CD4-positive, alpha-beta T cell treated with Interleukin-10 for 1 hour (primary cell): Measurements from ENCODE around the gene GRIA4.
"Not testable (repeated sequence)": the region's sequence is repeated elsewhere in the genome, so short reads cannot be mapped to it uniquely, and the experiment has no call there.

ENCODE experiments used
- DNase-seq: peaks from one replicate; pipeline ENCODE4 v3.0.0-alpha.2; 2020

Gene GRIA4

DNA sequence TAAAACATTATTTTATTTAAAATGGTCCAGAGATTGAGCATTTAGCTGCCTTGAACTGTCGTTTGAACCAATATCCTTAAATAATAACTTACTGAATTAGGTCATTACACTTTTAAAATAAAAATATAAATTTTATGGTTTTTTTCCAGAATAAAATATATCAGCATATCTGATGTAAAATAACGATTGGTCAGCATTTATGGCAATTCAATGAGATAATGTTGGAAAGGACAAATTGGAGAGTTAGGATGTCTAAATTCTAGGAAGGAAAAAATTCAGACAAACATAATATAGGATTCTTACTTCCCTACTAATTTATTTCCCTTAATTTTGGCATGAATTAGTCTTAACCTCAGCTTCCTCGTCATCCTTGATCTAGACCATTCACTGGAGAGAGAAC lies 113.4 kb downstream of the GRIA4 start:
- no peak for DNase-seq

DNA sequence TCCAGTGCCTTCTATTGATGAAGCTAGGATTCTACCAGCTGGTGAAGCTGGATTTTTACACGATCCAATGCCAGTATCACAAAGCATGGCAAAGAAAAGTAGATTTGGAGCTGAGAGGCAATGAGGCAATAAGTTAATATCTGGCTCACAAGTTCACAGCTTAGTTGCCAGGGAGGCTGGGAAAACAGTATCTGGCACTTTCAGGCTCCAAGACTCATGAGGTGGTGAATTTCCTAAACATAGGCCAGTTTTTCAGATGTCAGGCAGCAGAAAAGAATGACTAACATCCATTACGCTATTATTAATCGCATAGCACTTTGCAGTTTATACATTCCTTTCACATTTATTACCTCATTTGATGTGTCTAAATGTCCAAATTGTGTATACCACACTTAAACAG lies 122.7 kb downstream of the GRIA4 start:
- no peak for DNase-seq

DNA sequence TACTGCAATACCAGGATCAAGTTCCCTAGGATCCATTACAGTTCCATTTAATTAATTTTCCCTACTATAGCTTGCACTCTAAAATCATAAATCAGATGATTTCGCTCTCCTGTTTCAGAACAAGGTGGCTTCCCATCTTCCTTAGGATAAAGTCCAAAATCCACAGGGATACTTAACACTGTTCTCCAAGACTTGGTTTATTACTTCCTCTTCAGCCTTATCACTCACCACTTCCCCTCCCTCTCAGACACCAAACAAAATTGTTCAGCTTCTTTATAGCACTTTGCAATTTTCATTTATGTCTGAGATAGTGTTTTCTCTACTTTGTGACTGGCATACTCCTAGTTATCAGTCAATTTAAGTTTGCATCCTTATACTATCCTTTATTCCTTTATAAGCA lies 124.6 kb downstream of the GRIA4 start:
- no peak for DNase-seq

DNA sequence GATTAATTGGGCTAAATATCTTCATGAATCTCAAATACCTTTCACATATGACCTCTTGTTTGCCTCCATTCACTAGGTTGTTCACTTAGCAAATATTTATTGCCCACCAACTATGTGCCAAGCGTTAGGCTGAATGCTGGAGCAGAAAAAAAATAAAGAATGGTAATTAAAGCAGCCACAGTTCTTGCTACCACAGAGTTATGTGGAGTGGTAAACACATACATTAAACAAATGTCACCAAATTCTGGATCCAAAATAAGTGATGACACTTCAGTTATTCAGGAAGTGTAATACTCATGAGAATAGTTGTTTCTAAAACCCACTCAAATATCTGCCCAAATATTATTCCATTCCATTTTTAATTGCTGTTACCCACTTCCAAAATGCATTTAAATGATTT lies 128.4 kb downstream of the GRIA4 start:
- DNase-seq: no peak

DNA sequence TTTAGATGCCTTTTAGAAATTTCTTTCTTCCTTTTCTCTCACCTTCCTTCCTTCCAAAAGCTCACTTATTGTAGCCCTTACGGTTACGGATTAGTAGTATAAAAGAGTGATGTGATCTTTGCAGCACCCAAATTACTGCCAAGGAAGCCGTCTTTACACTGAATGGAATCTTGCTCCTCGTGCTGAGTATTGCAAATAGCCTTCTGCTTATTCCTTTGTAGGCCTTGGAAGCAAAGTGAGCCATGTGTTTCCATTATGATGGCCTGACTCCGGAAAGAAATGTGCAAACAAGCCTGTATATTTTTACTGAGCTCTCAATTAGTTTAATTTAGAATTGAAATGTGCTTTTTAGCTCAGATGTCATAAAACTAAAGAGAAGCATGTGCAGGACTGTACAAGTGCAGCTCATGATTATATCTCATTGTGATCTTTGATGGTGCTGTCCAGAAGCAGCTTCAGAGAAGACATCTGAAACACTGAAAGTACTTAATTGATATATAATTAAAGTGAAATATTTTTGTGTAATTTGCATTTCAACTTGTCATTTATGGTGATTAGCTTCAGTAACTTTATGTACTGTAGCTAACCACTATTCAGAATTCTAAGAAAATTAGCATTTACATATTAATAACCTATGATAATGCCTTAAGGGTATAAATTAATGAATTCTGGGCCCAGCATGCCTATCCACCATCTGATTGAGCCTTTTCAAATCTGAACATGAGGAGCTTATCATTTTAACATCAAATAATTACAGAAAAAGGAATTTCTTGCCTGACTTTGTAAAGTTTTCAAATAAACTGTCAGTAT lies 129.3 kb downstream of the GRIA4 start:
- DNase-seq: no peak

DNA sequence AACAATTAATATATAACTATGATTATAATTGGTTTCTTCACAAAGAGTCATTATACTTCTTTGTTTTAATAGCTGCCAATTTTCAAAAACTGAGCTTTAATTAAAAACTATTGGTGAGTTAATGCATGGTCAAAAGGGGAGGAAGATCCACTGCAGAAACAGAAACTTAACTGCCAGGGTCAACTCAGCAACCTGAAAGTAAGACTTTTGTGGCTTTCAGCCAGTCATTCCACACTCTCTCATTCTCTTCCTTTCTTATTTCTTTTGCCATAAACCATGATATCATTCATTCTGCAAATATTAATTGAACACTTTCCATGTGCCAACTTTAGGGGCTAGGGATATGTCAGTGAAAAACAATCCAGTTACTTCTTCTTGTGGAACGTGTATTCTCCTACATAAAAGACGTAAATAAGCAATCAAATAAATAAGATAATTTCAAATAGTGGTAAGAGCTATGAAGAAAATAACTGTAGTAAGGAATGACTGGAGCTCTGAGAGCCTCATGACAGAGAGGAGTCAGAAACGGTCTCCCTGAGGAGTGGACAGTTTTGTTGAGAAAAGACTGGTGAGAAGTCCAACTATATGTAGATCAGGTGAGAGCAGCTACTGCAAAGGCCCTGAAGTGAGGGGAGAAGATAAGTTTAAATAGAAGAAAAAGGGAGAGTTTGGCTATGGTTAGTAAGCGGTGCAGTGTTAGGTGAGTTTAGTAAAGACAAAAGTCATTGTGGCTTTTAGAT lies 130.5 kb downstream of the GRIA4 start:
- no peak for DNase-seq

DNA sequence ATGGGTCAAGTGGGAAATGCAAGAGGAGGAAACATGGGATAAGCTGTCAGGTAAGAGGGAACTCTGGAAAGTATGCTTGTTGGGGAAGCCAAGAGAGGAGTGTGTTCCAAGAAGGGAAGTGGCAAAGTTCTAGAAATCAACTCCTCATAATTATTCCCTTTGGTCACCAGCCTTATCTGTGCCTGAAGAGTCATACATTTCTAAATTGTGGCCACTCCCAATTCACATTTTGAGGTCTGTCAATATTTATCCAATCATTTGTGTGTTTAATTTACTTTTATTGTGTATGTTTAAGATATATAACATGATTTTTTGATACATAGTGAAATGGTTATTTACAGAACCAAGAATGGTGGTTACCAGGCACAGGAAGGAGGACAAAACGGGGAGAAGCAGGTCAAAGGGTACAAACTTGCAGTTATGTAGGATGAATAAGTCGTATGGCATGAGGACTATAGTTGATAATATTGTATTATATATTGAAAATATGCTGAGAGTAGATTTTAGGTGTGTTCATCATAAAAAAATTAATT lies 131.7 kb downstream of the GRIA4 start:
- no peak for DNase-seq

DNA sequence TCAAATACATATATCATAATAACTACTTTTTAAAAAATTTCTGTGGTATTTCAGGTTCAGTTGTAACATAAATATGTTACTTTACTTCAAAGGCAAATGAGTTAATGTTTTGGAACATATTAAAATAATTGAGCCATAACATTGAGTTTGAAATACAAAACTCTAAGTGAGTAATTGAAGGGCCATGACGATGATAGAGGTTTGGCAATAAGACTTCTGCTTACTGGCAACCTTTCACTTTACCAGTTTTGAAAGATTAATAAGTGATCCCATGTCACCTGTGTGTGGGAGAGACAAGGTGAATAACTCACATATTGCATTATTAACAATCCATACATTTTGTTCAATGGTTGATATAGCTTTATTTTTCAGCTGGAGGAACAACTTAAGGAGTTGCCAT lies 144.4 kb downstream of the GRIA4 start:
- DNase-seq: no peak

DNA sequence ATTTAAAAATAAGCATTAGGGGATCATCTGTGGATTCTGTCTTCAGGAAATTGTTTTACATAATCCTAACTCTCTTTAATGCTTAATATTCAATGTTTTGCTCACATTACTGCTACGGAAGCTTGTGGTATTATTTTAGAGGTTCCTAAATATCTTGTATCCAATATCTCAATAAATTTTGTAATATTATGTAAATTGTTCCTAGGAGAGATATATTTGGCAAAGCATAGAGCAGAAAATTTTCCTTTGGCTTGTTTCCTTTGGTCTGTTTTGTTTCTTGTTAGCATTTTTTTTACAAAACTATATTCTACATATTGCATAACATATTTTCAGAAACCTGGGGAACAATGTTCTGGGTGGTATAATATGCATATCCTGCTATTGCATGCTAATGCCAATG lies 144.8 kb downstream of the GRIA4 start:
- no peak for DNase-seq

DNA sequence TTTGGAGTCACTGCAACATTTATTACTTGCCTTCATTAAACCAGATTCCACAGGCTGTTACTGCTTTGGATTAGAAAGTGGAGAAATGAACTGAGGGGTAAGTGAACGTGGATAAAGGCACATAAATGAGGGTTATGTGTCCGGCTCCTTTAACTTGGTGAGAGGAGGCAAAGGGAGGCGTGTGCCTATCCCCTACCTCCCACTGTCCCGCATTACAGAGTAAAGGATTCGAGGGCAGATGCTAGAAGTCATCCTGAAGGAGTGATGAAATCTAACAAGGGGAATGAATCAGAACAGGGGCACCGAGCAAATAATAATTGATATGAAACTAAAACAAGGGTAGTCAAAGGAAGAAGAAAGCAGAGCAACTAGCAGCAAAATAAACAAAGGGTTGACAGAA lies 147.2 kb downstream of the GRIA4 start:
- DNase-seq: no peak

DNA sequence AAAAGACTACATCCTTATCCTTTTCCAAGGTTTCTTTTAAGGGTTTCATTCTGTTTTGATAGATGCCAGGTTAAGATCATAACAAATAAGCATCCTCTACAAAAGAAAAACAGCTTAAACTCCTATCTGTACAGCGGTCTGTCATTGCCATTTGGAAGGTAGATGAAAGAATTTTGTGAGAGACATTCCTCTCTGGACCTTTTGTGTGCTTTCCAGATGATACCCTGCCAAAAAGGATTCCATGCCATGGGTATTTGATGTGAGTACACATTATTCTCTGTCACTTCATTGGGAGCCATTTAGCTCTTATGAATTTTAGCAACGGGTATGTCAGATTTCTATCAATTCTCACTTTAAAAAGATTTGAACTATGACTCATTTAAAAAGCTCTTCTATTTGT lies 153.7 kb downstream of the GRIA4 start:
- no peak for DNase-seq

DNA sequence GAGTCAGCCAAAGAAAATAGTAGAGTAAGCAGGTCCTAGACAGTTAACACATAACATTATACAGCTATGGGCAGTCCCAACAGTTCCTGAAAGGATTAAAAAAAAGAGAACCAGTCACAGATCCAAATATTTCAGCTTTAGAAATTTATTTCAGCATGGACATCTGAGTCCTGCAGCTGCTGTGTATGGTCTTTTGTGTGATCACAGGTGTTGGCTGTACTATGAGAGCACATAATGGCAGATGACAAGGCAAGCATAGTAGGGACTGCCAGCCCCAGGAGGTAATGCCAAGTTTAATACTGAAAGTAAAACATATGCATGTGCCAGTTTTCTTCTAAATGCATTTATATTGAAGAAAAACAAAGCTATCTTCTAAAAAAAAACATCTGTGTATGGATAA lies 158.1 kb downstream of the GRIA4 start:
- DNase-seq: no peak

DNA sequence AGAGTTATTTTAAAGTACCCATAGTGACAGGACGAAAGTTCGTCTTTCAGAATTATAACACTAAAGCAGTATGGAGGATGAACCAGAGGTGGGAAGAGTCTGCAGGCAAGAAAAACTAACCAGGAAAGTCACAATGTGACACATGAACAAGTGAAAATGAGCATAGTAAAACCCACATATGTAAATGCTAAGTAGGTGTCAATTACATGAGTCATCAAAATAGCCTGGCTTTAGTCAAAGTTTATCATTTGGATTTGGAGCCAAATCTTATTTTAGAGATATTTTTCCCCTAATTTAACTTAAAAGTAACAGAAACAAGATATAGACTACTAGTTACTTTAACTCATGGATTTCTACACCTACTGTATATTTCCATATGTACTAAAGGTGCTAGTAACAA lies 159.8 kb downstream of the GRIA4 start:
- DNase-seq: no peak

DNA sequence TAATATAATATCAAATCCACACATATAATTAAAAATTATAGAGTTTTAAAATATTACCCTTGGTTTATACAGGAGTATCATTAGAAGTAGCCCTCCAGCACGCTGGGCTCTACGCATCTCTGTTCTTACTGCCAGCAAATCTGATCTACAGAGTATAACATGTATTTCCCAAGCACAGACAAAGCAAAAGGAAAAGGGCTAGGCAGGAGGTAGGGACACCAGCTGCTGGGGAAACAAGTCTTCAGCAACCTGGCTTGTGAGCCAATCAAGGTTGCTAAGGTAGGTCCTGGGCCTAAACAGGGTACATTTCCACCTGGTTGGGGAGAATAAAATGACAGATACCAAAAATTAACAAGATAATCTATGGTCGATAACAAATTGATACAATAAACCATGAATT lies 163.6 kb downstream of the GRIA4 start:
- DNase-seq: not testable (repeated sequence)

DNA sequence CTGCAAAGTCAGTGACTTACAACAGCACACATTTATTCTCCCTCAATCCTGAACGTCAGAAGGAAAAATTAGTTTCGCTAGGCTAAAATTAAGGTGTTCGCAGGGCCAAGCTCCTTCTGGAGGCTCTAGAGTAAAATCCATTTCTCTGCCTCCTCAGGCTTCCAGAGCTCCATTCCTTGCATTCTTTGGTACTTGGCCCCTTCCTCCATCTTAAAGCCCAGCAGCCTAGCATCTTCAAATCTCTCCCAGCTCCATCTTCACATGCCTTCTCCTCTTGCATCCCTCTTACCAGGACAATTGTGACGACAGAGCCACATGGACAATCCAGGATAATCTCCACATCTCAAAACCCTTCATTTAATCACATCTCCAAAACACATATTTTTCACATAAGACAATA lies 165.0 kb downstream of the GRIA4 start:
- DNase-seq: no peak

DNA sequence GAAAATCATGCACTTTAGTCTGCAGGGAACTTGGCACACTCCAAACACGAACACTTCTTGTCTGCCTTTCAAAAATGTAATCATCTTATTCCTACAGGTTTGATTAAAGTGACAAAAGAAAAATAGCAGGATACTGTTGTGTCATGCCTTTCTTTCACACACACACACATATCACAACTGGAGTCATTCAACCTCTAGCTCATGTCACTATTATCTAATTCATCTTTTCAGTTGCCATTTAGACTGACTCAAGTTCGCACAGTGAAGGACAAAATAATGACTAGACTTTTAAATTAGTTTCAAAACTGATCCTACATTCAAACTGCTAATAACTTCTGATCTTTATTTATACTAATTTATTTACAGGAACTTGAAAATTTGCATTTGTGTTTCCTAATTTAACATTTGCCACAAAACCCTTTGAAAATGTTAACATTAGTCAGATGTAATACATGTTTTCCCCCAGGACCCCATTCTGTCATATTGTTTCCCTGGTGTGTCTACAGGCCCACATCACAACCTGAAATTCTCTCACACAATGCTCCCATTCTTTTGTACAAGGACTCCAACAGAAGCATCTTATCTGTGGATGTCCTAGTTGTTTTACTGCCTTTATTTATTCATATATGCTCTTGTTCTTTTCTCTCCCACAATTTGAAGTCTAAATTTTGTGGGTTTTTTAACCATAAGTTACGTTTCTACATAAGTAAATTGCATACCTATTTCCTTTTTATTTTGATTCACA lies 171.1 kb downstream of the GRIA4 start:
- DNase-seq: no peak

DNA sequence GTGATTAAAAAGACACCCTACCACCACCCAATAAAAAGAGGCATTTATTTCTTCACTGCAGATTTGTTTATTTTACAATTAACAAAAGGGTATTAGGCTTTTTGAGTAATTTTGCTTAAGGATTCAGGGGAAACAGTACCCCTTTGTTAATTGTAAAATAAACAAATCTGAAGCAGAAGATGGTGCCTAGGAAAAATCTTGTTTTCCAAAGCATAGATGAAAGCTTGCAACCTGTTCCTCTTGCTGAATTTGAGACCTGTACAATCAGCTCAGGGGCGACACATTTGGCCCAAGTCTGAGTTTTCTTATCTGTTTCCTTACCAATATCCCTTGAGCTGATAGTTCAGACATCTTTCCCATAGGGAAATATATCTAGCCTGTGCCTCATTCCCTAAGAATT lies 171.9 kb downstream of the GRIA4 start:
- DNase-seq: no peak

DNA sequence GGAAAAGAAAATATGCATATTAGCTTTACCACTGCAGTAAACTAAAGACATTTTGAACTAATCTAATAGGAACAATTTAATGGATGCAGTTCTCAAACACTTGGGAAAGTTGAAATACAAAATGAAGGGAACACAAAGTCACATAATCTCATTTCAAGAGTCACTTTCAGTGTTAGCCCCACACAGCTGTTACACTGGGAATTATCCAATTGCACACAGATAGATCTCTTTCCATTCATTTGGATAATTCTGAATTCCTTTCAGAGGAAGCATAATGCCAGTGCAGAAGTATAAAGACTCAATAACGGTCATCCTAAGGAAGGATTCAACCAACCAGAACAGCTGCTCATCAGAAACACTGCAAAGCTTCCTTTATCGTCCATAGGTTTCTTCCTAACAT lies 173.3 kb downstream of the GRIA4 start:
- DNase-seq: no peak

DNA sequence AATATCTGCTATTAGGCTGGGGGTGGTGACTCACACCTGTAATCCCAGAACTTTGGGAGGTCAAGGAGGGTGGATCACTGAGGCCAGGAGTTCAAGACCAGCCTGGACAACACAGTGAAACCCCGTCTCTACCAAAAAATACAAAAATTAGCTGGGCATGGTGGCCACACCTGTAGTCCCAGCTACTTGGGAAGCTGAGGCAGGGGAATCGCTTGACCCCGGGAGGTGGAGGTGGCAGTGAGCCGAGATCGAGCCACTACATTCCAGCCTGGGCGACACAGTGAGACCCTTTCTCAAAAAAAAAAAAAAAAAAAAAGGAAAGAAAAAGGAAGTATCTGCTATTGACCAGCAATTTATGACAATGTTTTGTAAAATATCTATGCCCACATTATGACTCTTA lies 176.0 kb downstream of the GRIA4 start:
- DNase-seq: not testable (repeated sequence)

DNA sequence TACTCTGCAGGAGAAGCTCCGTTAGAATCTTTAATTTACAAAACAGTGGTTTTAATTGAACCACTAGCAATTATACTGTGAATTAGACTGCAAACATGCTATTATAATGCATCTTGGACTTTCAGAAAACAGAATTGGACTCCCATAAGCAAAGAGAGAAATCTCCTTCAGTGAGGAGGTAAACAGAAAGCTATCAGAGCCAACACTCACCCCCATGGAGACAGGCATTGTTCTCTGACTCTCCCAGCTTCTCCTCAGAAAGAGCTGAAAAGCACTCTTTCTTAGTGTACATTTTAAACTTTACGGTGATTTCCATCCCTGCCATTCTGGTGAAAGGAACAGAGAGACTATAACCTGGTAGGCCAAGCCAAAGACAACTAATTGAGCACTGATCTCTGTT lies 176.9 kb downstream of the GRIA4 start:
- no peak for DNase-seq

DNA sequence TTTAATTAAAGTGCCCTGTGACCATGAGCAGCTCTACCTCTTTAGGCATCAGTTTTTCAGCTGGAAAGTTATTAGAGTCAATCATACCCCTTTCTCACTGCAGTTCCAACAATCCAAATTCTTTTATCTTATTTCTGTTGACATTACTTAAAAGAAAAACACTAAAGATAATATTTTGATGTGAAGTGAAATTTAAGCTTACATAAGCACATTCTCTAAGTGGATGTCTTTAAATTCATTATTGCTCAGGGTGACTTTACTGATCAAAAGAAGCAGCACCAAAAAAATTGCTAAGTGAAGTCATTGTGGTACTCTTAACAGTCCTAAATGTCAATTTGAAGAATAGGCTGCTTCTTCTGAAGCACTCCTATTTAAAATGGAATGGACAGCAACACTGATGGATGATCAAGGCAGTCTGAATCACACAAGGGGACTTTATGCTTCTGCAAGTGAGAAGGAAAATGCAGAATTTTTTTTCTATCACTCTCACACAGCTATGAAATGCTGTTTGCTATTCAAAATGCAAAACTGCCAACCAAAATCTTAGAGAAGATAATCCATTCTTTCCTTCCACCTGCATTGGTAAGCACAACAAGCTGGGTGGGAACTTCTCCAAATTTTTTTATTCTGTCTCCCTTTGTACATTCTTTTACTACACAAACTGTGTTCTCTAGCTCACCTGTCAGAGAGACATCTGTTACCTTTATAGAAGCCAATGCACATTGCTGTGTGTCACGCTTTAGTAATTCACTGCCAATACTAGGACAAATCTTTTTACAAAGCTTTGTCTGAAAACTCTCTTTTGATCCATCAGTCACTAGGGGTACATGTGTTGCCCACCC lies 179.9 kb downstream of the GRIA4 start:
- no peak for DNase-seq

DNA sequence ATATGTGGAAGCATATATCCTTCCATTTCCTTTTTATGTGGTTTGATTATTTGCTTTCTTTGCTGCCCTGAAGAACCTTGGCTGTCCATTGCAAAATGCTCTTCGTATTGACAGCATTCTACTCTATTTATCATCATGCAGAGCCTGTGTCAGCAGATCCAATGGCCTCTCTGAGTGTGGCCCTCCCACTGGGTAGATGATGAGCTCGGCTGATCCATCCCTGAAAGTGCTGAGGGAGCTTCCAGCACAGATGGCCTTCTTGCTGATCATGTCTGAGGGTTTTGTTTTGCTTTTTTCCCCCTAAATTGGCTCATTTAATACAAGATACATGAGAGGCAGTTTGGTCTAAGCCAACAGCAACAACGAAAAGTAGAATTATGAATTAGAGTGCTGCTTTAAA lies 181.0 kb downstream of the GRIA4 start:
- DNase-seq: no peak

DNA sequence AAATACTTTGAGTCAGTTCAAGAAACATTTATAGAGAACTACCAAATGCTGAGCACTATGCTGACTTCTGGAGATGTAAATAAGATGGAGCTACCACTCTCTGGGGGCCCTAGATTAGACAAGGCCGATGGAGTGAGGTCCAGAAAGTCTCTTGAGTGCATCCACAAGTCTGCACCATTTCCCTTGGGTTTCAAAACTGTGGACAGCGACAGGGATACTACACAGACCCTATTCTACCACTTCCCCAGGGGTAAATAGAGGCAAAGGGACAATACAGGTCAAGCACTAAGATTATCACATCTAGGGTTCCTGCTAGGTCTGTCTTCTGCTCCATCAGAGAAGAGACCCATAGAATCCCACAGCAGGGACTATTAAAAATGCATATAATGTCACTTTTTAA lies 183.2 kb downstream of the GRIA4 start:
- no peak for DNase-seq
